ENCODE results near the gene CHRNG.

CHRNG gene

GRCh38 chr2:232575404-232575746 lies 35.9 kb downstream of the CHRNG start:
- Histone ChIP-seq H3K9me3 (ENCODE audit: control insufficient read depth in 1 of 2, low read length in 2 of 2) (no peaks in the 10 kb centered on the region), H3K4me1 (ENCODE audit: control insufficient read depth in 1 of 2, insufficient read depth in 2 of 2, low read length in 2 of 2) (peaks cover 0 to 12% of the 10 kb centered on the region in 2 donors), H3K4me3 (ENCODE audit: low read depth in 1 of 2, low read length in 2 of 2) (no peak overlapping the region), H3K27ac (ENCODE audit: low read depth, low read length) (no peak overlapping the region), H3K27me3 (ENCODE audit: control insufficient read depth in 1 of 2, insufficient read depth in 2 of 2, low read length in 2 of 2) (no peaks in the 10 kb centered on the region), H3K36me3 (ENCODE audit: control insufficient read depth in 1 of 2, insufficient read depth in 2 of 2, low read length in 2 of 2) (peaks cover 21 to 51% of the 10 kb centered on the region in 2 donors), H3K9ac (ENCODE audit: low read depth in 1 of 2, low read length in 2 of 2) (no peak overlapping the region)

GRCh38 chr2:232576995-232577394 lies 37.5 kb downstream of the CHRNG start:
- H3K27ac ChIP-seq (ENCODE audit: low read depth, low read length) = no peak overlapping the region
- H3K9me3 ChIP-seq (ENCODE audit: control insufficient read depth in 1 of 2, low read length in 2 of 2) = no peaks in the 10 kb centered on the region
- H3K4me3 ChIP-seq (ENCODE audit: low read depth in 1 of 2, low read length in 2 of 2) = no peak overlapping the region
- H3K9ac ChIP-seq (ENCODE audit: low read depth in 1 of 2, low read length in 2 of 2) = no peak overlapping the region
- no peaks in the 10 kb centered on the region for H3K27me3 ChIP-seq (ENCODE audit: control insufficient read depth in 1 of 2, insufficient read depth in 2 of 2, low read length in 2 of 2)
- H3K36me3 ChIP-seq (ENCODE audit: control insufficient read depth in 1 of 2, insufficient read depth in 2 of 2, low read length in 2 of 2) = peaks cover 27 to 45% of the 10 kb centered on the region in 2 donors
- H3K4me1 ChIP-seq (ENCODE audit: control insufficient read depth in 1 of 2, insufficient read depth in 2 of 2, low read length in 2 of 2) = peaks cover 0 to 19% of the 10 kb centered on the region in 2 donors

GRCh38 chr2:232577841-232578240 lies 38.3 kb downstream of the CHRNG start:
- Histone ChIP-seq H3K4me3 (ENCODE audit: low read depth in 1 of 2, low read length in 2 of 2) (no peak overlapping the region), H3K27me3 (ENCODE audit: control insufficient read depth in 1 of 2, insufficient read depth in 2 of 2, low read length in 2 of 2) (no peaks in the 10 kb centered on the region), H3K9me3 (ENCODE audit: control insufficient read depth in 1 of 2, low read length in 2 of 2) (no peaks in the 10 kb centered on the region), H3K36me3 (ENCODE audit: control insufficient read depth in 1 of 2, insufficient read depth in 2 of 2, low read length in 2 of 2) (peaks cover 22 to 40% of the 10 kb centered on the region in 2 donors), H3K9ac (ENCODE audit: low read depth in 1 of 2, low read length in 2 of 2) (no peak overlapping the region), H3K4me1 (ENCODE audit: control insufficient read depth in 1 of 2, insufficient read depth in 2 of 2, low read length in 2 of 2) (peaks cover 0 to 16% of the 10 kb centered on the region in 2 donors), H3K27ac (ENCODE audit: low read depth, low read length) (no peak overlapping the region)

DNA sequence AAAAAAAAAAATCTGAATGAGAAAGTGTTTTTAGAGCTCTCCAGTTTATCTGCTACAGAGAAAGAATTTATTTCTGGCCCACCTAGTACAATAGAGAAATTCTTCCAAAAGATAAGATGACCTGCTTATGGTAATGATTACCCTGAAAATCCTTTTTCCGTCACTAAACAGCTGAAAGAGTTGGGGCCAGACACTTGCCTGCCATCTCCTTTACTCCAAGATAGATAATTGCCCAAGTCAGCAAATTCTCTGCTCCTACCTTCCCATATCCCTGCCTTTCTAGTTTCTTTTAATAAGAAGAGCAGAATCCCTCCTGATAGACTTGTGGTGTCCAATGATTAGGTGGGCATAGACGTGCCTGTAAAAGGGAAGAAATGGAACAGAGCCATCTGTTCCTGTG lies 39.1 kb downstream of the CHRNG start:
- no peak overlapping the region for H3K27ac ChIP-seq (ENCODE audit: low read depth, low read length)

GRCh38 chr2:232580648-232580981 lies 41.1 kb downstream of the CHRNG start:
- Histone ChIP-seq H3K27me3 (ENCODE audit: control insufficient read depth in 1 of 2, insufficient read depth in 2 of 2, low read length in 2 of 2) (no peaks in the 10 kb centered on the region), H3K9me3 (ENCODE audit: control insufficient read depth in 1 of 2, low read length in 2 of 2) (no peaks in the 10 kb centered on the region), H3K4me1 (ENCODE audit: control insufficient read depth in 1 of 2, insufficient read depth in 2 of 2, low read length in 2 of 2) (peaks cover 0 to 14% of the 10 kb centered on the region in 2 donors), H3K4me3 (ENCODE audit: low read depth in 1 of 2, low read length in 2 of 2) (no peak overlapping the region), H3K36me3 (ENCODE audit: control insufficient read depth in 1 of 2, insufficient read depth in 2 of 2, low read length in 2 of 2) (peaks cover 11 to 31% of the 10 kb centered on the region in 2 donors), H3K9ac (ENCODE audit: low read depth in 1 of 2, low read length in 2 of 2) (no peak overlapping the region), H3K27ac (ENCODE audit: low read depth, low read length) (no peak overlapping the region)

More for the DNA sequence above, 39.1 kb downstream of the CHRNG start:
- Histone ChIP-seq H3K27me3 (ENCODE audit: control insufficient read depth in 1 of 2, insufficient read depth in 2 of 2, low read length in 2 of 2) (no peaks in the 10 kb centered on the region), H3K9ac (ENCODE audit: low read depth in 1 of 2, low read length in 2 of 2) (no peak overlapping the region), H3K4me1 (ENCODE audit: control insufficient read depth in 1 of 2, insufficient read depth in 2 of 2, low read length in 2 of 2) (peaks cover 0 to 14% of the 10 kb centered on the region in 2 donors), H3K36me3 (ENCODE audit: control insufficient read depth in 1 of 2, insufficient read depth in 2 of 2, low read length in 2 of 2) (peaks cover 19 to 42% of the 10 kb centered on the region in 2 donors), H3K4me3 (ENCODE audit: low read depth in 1 of 2, low read length in 2 of 2) (no peak overlapping the region), H3K9me3 (ENCODE audit: control insufficient read depth in 1 of 2, low read length in 2 of 2) (no peaks in the 10 kb centered on the region)

DNA sequence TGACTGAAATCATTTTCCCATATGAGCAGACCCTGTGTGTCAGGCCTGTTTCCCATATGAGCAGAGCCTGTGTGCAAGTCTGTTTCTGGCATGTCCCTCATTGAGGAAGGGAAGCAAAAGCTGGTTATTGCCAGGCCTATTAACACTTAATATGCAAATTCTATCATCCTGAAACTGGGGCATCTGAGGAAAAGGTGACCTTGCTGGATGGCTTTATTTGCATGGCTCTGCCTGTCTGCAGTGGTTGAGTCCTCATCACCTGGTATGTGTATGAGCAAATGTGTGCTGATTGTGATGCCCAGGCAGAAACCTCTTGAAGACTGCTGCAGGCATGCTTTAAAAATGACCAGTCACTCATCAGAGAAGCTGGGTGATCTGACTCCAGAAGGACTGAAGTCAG lies 42.2 kb downstream of the CHRNG start:
- peaks cover 11 to 31% of the 10 kb centered on the region in 2 donors for H3K36me3 ChIP-seq (ENCODE audit: control insufficient read depth in 1 of 2, insufficient read depth in 2 of 2, low read length in 2 of 2)
- peaks cover 0 to 14% of the 10 kb centered on the region in 2 donors for H3K4me1 ChIP-seq (ENCODE audit: control insufficient read depth in 1 of 2, insufficient read depth in 2 of 2, low read length in 2 of 2)
- no peaks in the 10 kb centered on the region for H3K9me3 ChIP-seq (ENCODE audit: control insufficient read depth in 1 of 2, low read length in 2 of 2)
- no peak overlapping the region for H3K9ac ChIP-seq (ENCODE audit: low read depth in 1 of 2, low read length in 2 of 2)
- H3K27me3 ChIP-seq (ENCODE audit: control insufficient read depth in 1 of 2, insufficient read depth in 2 of 2, low read length in 2 of 2) = no peaks in the 10 kb centered on the region
- no peak overlapping the region for H3K4me3 ChIP-seq (ENCODE audit: low read depth in 1 of 2, low read length in 2 of 2)
- no peak overlapping the region for H3K27ac ChIP-seq (ENCODE audit: low read depth, low read length)

GRCh38 chr2:232584238-232584637 lies 44.7 kb downstream of the CHRNG start:
- Histone ChIP-seq H3K27ac (ENCODE audit: low read depth, low read length) (no peak overlapping the region), H3K27me3 (ENCODE audit: control insufficient read depth in 1 of 2, insufficient read depth in 2 of 2, low read length in 2 of 2) (no peaks in the 10 kb centered on the region), H3K9me3 (ENCODE audit: control insufficient read depth in 1 of 2, low read length in 2 of 2) (no peaks in the 10 kb centered on the region), H3K9ac (ENCODE audit: low read depth in 1 of 2, low read length in 2 of 2) (no peak overlapping the region), H3K4me1 (ENCODE audit: control insufficient read depth in 1 of 2, insufficient read depth in 2 of 2, low read length in 2 of 2) (peaks cover 0 to 24% of the 10 kb centered on the region in 2 donors), H3K36me3 (ENCODE audit: control insufficient read depth in 1 of 2, insufficient read depth in 2 of 2, low read length in 2 of 2) (peaks cover 11 to 19% of the 10 kb centered on the region in 2 donors), H3K4me3 (ENCODE audit: low read depth in 1 of 2, low read length in 2 of 2) (no peak overlapping the region)

DNA sequence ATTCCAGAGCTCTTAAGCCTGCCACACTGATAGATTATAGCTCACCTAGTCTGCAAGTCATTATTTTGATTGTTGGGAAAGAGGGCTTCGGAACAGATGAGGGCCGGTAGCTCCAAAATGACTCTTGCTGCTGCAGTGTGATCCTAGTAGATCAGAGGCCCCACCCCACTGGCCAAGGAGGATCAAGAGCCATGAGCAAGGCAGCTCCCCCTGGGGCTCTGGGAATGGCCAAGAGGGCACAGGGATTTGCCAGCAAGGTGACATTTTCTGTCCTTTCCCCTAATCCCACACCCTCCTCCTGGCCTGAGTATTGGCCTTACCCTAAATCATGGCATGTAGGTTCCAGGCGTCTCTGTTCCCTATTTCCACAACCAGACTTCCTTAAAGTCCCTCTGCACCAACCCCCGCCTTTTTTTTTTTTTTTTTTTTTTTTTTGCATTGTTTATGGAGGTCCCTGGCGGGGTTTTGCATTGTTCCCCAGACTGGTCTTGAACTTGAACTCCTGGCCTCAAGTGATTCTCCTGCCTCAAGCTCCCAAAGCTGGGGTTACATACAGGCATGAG lies 47.5 kb downstream of the CHRNG start:
- H3K27me3 ChIP-seq (ENCODE audit: control insufficient read depth in 1 of 2, insufficient read depth in 2 of 2, low read length in 2 of 2) = no peaks in the 10 kb centered on the region
- no peak overlapping the region for H3K4me3 ChIP-seq (ENCODE audit: low read depth in 1 of 2, low read length in 2 of 2)
- H3K36me3 ChIP-seq (ENCODE audit: control insufficient read depth in 1 of 2, insufficient read depth in 2 of 2, low read length in 2 of 2) = peaks cover 0 to 11% of the 10 kb centered on the region in 2 donors
- H3K4me1 ChIP-seq (ENCODE audit: control insufficient read depth in 1 of 2, insufficient read depth in 2 of 2, low read length in 2 of 2) = peaks cover 0 to 10% of the 10 kb centered on the region in 2 donors
- no peaks in the 10 kb centered on the region for H3K9me3 ChIP-seq (ENCODE audit: control insufficient read depth in 1 of 2, low read length in 2 of 2)
- no peak overlapping the region for H3K9ac ChIP-seq (ENCODE audit: low read depth in 1 of 2, low read length in 2 of 2)
- no peak overlapping the region for H3K27ac ChIP-seq (ENCODE audit: low read depth, low read length)

DNA sequence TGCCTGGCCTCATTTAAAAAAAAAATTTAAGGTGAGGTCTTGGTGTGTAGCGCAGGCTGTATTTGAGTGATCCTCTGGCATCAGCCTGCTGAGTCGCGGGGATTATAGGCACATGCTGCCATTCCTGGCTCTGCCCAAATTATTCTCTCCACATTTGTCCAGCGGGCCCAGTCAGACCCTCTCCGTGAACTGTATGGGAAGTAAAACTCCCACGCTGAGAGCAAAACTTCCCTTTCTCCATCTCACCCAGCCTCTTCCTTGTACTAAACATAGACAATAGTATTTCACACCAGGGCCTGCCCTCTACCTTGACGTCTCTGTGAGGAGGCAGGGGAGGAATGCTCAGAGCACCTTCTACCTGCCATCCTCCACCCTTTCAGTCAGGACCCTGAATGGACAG lies 48.0 kb downstream of the CHRNG start:
- H3K27me3 ChIP-seq (ENCODE audit: control insufficient read depth in 1 of 2, insufficient read depth in 2 of 2, low read length in 2 of 2) = no peaks in the 10 kb centered on the region
- peaks cover 0 to 11% of the 10 kb centered on the region in 2 donors for H3K36me3 ChIP-seq (ENCODE audit: control insufficient read depth in 1 of 2, insufficient read depth in 2 of 2, low read length in 2 of 2)
- peaks cover 2 to 12% of the 10 kb centered on the region in 2 donors for H3K4me1 ChIP-seq (ENCODE audit: control insufficient read depth in 1 of 2, insufficient read depth in 2 of 2, low read length in 2 of 2)
- H3K9me3 ChIP-seq (ENCODE audit: control insufficient read depth in 1 of 2, low read length in 2 of 2) = no peaks in the 10 kb centered on the region
- H3K27ac ChIP-seq (ENCODE audit: low read depth, low read length) = no peak overlapping the region
- no peak overlapping the region for H3K4me3 ChIP-seq (ENCODE audit: low read depth in 1 of 2, low read length in 2 of 2)
- no peak overlapping the region for H3K9ac ChIP-seq (ENCODE audit: low read depth in 1 of 2, low read length in 2 of 2)

DNA sequence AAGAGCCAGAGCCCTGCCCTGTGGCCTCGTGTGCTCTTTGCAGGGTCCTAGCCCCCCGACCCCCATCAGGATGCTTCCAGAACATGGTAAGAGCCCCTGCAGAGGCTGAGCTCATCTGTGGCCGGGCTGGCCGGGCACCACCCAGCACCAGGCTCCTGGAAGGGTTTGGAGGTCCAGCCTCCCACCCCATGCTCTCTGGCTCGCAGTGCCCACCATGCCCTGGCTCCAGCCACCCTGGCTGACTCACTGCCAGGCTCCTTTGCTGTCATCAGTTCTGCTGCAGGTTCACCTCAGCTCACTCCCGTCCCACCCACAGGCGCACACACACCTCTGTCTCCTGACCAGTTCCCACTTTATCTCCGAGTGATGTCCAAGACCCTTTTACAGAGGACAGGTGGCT lies 48.5 kb downstream of the CHRNG start:
- Histone ChIP-seq H3K4me3 (ENCODE audit: low read depth in 1 of 2, low read length in 2 of 2) (no peak overlapping the region), H3K36me3 (ENCODE audit: control insufficient read depth in 1 of 2, insufficient read depth in 2 of 2, low read length in 2 of 2) (peaks cover 0 to 8% of the 10 kb centered on the region in 2 donors), H3K4me1 (ENCODE audit: control insufficient read depth in 1 of 2, insufficient read depth in 2 of 2, low read length in 2 of 2) (peaks cover 6 to 16% of the 10 kb centered on the region in 2 donors), H3K9ac (ENCODE audit: low read depth in 1 of 2, low read length in 2 of 2) (no peak overlapping the region), H3K27me3 (ENCODE audit: control insufficient read depth in 1 of 2, insufficient read depth in 2 of 2, low read length in 2 of 2) (no peaks in the 10 kb centered on the region), H3K27ac (ENCODE audit: low read depth, low read length) (no peak overlapping the region), H3K9me3 (ENCODE audit: control insufficient read depth in 1 of 2, low read length in 2 of 2) (no peaks in the 10 kb centered on the region)
